ENCODE data around the gene RAP2A.

DNA sequence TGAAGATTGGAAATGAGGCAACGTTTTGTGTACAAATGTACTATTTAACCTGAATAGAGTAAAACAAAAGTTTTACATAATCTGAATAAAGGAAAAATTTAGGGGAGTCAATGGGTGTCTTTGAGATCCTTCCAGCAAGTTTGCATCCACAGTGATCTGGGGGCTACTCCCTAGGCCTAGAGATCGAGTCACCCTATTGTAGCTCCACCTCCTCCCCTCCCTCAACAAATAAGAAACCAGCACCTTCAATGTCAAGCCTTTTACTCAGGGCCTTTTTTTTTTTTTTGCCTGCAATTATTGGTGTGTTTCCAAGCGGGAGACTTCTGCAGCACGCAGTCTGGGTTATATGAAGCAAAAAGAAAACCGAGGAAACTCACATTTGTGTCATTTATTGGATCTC lies 16.3 kb upstream of the RAP2A start:
- TF ChIP-seq, protein P1, sequence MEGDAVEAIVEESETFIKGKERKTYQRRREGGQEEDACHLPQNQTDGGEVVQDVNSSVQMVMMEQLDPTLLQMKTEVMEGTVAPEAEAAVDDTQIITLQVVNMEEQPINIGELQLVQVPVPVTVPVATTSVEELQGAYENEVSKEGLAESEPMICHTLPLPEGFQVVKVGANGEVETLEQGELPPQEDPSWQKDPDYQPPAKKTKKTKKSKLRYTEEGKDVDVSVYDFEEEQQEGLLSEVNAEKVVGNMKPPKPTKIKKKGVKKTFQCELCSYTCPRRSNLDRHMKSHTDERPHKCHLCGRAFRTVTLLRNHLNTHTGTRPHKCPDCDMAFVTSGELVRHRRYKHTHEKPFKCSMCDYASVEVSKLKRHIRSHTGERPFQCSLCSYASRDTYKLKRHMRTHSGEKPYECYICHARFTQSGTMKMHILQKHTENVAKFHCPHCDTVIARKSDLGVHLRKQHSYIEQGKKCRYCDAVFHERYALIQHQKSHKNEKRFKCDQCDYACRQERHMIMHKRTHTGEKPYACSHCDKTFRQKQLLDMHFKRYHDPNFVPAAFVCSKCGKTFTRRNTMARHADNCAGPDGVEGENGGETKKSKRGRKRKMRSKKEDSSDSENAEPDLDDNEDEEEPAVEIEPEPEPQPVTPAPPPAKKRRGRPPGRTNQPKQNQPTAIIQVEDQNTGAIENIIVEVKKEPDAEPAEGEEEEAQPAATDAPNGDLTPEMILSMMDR (IDR thresholded peaks at IDR 0.05) = no peak
- TF ChIP-seq POLR2AphosphoS5 (IDR thresholded peaks at IDR 0.05) = no peak
- TF ChIP-seq POLR2A (IDR thresholded peaks at IDR 0.05) = no peak
